BLaER1 (cell line): Measurements from ENCODE around the gene H6PD.

Experiments used
- H3K27ac ChIP-seq: shearing (Covaris generic); formaldehyde crosslinking; 2 replicates; pipeline ENCODE4 v1.8.1; 2022
- H3K27me3 ChIP-seq: shearing (Covaris generic); formaldehyde crosslinking; 2 replicates; pipeline ENCODE4 v1.8.1; 2022
- H3K36me3 ChIP-seq: shearing (Covaris generic); formaldehyde crosslinking; 2 replicates; pipeline ENCODE4 v1.8.1; 2022
- H3K4me1 ChIP-seq: shearing (Covaris generic); formaldehyde crosslinking; 2 replicates; pipeline ENCODE4 v1.8.1; 2022
- H3K4me2 ChIP-seq: shearing (Covaris generic); formaldehyde crosslinking; 2 replicates; pipeline ENCODE4 v1.8.1; 2022
- H3K4me3 ChIP-seq: shearing (Covaris generic); formaldehyde crosslinking; 2 replicates; pipeline ENCODE4 v1.8.1; 2022
- H3K9ac ChIP-seq: shearing (Covaris generic); formaldehyde crosslinking; 2 replicates; pipeline ENCODE4 v1.8.1; 2022
- H3K9me3 ChIP-seq: shearing (Covaris generic); formaldehyde crosslinking; 2 replicates; pipeline ENCODE4 v1.8.1; 2022
- H4K20me1 ChIP-seq: shearing (Covaris generic); formaldehyde crosslinking; 2 replicates; pipeline ENCODE4 v1.8.1; 2022
- Cebpa-rat ChIP-seq: shearing (Covaris generic); IDR thresholded peaks from 2 replicates; pipeline ENCODE4 v1.8.1; 2022

H6PD gene

GRCh38 chr1:9281071-9281827 lies 46.7 kb downstream of the H6PD start:
- H3K4me1 ChIP-seq: peaks cover 78% of the 10 kb centered on the region
- no peaks in the 10 kb centered on the region for H4K20me1 ChIP-seq
- H3K9me3 ChIP-seq: peaks cover 33% of the 10 kb centered on the region
- peak; percentile 60; the same call in 1 of the 2 replicates for TF ChIP-seq Cebpa-rat
- H3K27ac ChIP-seq: peak overlapping the region; percentile 29
- no peaks in the 10 kb centered on the region; the same call in 1 of the 2 replicates for H3K36me3 ChIP-seq
- H3K4me3 ChIP-seq: no peak overlapping the region
- H3K9ac ChIP-seq: peak overlapping the region; percentile 3; the same call in 1 of the 2 replicates
- peak overlapping the region; percentile 78 for H3K4me2 ChIP-seq
- no peaks in the 10 kb centered on the region for H3K27me3 ChIP-seq

- H3K9ac ChIP-seq: peak overlapping the region; percentile 3; the same call in 1 of the 2 replicates
- peak overlapping the region; percentile 76 for H3K27ac ChIP-seq
- H3K4me3 ChIP-seq: no peak overlapping the region
- TF ChIP-seq Cebpa-rat: no peak
- peaks cover 41% of the 10 kb centered on the region for H3K9me3 ChIP-seq
- H3K4me2 ChIP-seq: peak overlapping the region; percentile 78
- peaks cover 75% of the 10 kb centered on the region for H3K4me1 ChIP-seq
- H3K27me3 ChIP-seq: no peaks in the 10 kb centered on the region
- no peaks in the 10 kb centered on the region; the same call in 1 of the 2 replicates for H3K36me3 ChIP-seq
- no peaks in the 10 kb centered on the region for H4K20me1 ChIP-seq
These were observed 47.5 kb downstream of the H6PD start for GRCh38 chr1:9281908-9282695.

- Histone ChIP-seq H3K4me3 (no peak overlapping the region), H3K4me1 (peaks cover 75% of the 10 kb centered on the region), H3K27ac (peak overlapping the region; percentile 76), H4K20me1 (no peaks in the 10 kb centered on the region), H3K9me3 (peaks cover 45% of the 10 kb centered on the region), H3K9ac (peak overlapping the region; percentile 32; the same call in 1 of the 2 replicates), H3K36me3 (no peaks in the 10 kb centered on the region; the same call in 1 of the 2 replicates), H3K4me2 (peak overlapping the region; percentile 77), H3K27me3 (no peaks in the 10 kb centered on the region)
- TF ChIP-seq Cebpa-rat: no peak
These were observed 48.1 kb downstream of the H6PD start for GRCh38 chr1:9282696-9282955.

- Histone ChIP-seq H3K27ac (no peak overlapping the region; the same call in 1 of the 2 replicates), H3K9me3 (peaks cover 54% of the 10 kb centered on the region), H3K9ac (no peak overlapping the region), H3K27me3 (no peaks in the 10 kb centered on the region), H4K20me1 (no peaks in the 10 kb centered on the region), H3K4me1 (peaks cover 63% of the 10 kb centered on the region), H3K36me3 (no peaks in the 10 kb centered on the region), H3K4me3 (no peak overlapping the region), H3K4me2 (peak overlapping the region; percentile 77)
- TF ChIP-seq Cebpa-rat: no peak
These were observed 49.5 kb downstream of the H6PD start for GRCh38 chr1:9284061-9284460.

- no peak overlapping the region for H3K27ac ChIP-seq
- no peak for TF ChIP-seq Cebpa-rat
- H3K4me3 ChIP-seq: no peak overlapping the region
- H3K4me1 ChIP-seq: peaks cover 50% of the 10 kb centered on the region
- H3K27me3 ChIP-seq: no peaks in the 10 kb centered on the region
- peaks cover 55% of the 10 kb centered on the region for H3K9me3 ChIP-seq
- no peak overlapping the region for H3K4me2 ChIP-seq
- H3K9ac ChIP-seq: no peak overlapping the region
- H3K36me3 ChIP-seq: no peaks in the 10 kb centered on the region
- no peaks in the 10 kb centered on the region for H4K20me1 ChIP-seq
These were observed 52.0 kb downstream of the H6PD start for GRCh38 chr1:9286556-9286955.

GRCh38 chr1:9289090-9289534 lies 54.5 kb downstream of the H6PD start:
- no peak overlapping the region for H3K27ac ChIP-seq
- no peak overlapping the region for H3K9ac ChIP-seq
- peaks cover 6% of the 10 kb centered on the region for H4K20me1 ChIP-seq
- H3K4me1 ChIP-seq: peaks cover 39% of the 10 kb centered on the region
- no peak overlapping the region for H3K4me2 ChIP-seq
- H3K9me3 ChIP-seq: peaks cover 51% of the 10 kb centered on the region
- H3K36me3 ChIP-seq: no peaks in the 10 kb centered on the region
- no peak overlapping the region for H3K4me3 ChIP-seq
- TF ChIP-seq Cebpa-rat: no peak
- H3K27me3 ChIP-seq: no peaks in the 10 kb centered on the region

GRCh38 chr1:9289711-9290485 lies 55.3 kb downstream of the H6PD start:
- peak overlapping the region; percentile 31 for H3K4me2 ChIP-seq
- H3K4me1 ChIP-seq: peaks cover 44% of the 10 kb centered on the region
- peaks cover 43% of the 10 kb centered on the region for H3K9me3 ChIP-seq
- no peaks in the 10 kb centered on the region for H3K36me3 ChIP-seq
- H3K4me3 ChIP-seq: no peak overlapping the region
- H4K20me1 ChIP-seq: peaks cover 14% of the 10 kb centered on the region
- no peak overlapping the region for H3K27ac ChIP-seq
- TF ChIP-seq Cebpa-rat: peak; percentile 56; the same call in 1 of the 2 replicates
- H3K27me3 ChIP-seq: no peaks in the 10 kb centered on the region
- no peak overlapping the region for H3K9ac ChIP-seq

- H3K9me3 ChIP-seq: peaks cover 23% of the 10 kb centered on the region
- peak overlapping the region; percentile 82 for H3K4me3 ChIP-seq
- no peak for TF ChIP-seq Cebpa-rat
- peaks cover 6% of the 10 kb centered on the region; the same call in 1 of the 2 replicates for H3K36me3 ChIP-seq
- H4K20me1 ChIP-seq: peaks cover 35% of the 10 kb centered on the region
- peaks cover 54% of the 10 kb centered on the region for H3K4me1 ChIP-seq
- no peak overlapping the region for H3K9ac ChIP-seq
- H3K4me2 ChIP-seq: peak overlapping the region; percentile 87
- no peak overlapping the region for H3K27ac ChIP-seq
- H3K27me3 ChIP-seq: no peaks in the 10 kb centered on the region
These were observed 57.4 kb downstream of the H6PD start for GRCh38 chr1:9291914-9292360.
